Measurements from ENCODE around the gene RESP18.

RESP18 gene

GRCh38 chr2:219332542-219332941, at the start of gene RESP18:
TSS of gene RESP18 (minus strand) at chr2:219332744.
- DNase-seq = no peak

- no peak for DNase-seq
These were observed 48.9 kb upstream of the RESP18 start for GRCh38 chr2:219381448-219381847.

GRCh38 chr2:219380926-219381325, 48.4 kb upstream of the RESP18 start:
- DNase-seq = no peak

GRCh38 chr2:219378163-219378851, 45.8 kb upstream of the RESP18 start:
- DNase-seq = no peak

GRCh38 chr2:219369447-219369861, 36.9 kb upstream of the RESP18 start:
- no peak for DNase-seq

GRCh38 chr2:219368690-219369191, 36.2 kb upstream of the RESP18 start:
- DNase-seq = no peak

- peak; percentile 80 for DNase-seq
These were observed 30.1 kb upstream of the RESP18 start for GRCh38 chr2:219362524-219363164.

- DNase-seq = no peak
These were observed 29.5 kb upstream of the RESP18 start for GRCh38 chr2:219362072-219362471.

GRCh38 chr2:219358170-219359075, 25.9 kb upstream of the RESP18 start:
- no peak for DNase-seq

GRCh38 chr2:219356834-219357233, 24.3 kb upstream of the RESP18 start:
- DNase-seq = peak; percentile 70

- DNase-seq = no peak
These were observed 22.0 kb upstream of the RESP18 start for GRCh38 chr2:219354582-219354981.

- DNase-seq = no peak
These were observed 20.6 kb upstream of the RESP18 start for GRCh38 chr2:219353129-219353528.

GRCh38 chr2:219352448-219353023, 20.0 kb upstream of the RESP18 start:
- no peak for DNase-seq

GRCh38 chr2:219350710-219351221, 18.2 kb upstream of the RESP18 start:
- DNase-seq = no peak

GRCh38 chr2:219350215-219350614, 17.7 kb upstream of the RESP18 start:
- no peak for DNase-seq

GRCh38 chr2:219344751-219345430, 12.3 kb upstream of the RESP18 start:
- DNase-seq = no peak

GRCh38 chr2:219335373-219335786, 2.8 kb upstream of the RESP18 start:
- no peak for DNase-seq

GRCh38 chr2:219334076-219334475, 1.5 kb upstream of the RESP18 start:
- no peak for DNase-seq

- no peak for DNase-seq
These were observed 857 bp downstream of the RESP18 start for GRCh38 chr2:219331560-219332213.

GRCh38 chr2:219327719-219328118, 4.8 kb downstream of the RESP18 start:
- DNase-seq = no peak

- no peak for DNase-seq
These were observed 6.8 kb downstream of the RESP18 start for GRCh38 chr2:219325657-219326315.

All from SIG-M5 (cell line).